ENCODE measurements around the gene TMIGD3. TPM values are rescaled to one million over a fixed set of nuclear protein-coding genes. Genes with fewer than 3 reads are reported as not detected.

Gene TMIGD3
- total and polyA plus RNA-seq, 2 donors (not counting 1 experiment from before 2014, with no cell fraction given), result 0.19 TPM; not detected in 1

DNA sequence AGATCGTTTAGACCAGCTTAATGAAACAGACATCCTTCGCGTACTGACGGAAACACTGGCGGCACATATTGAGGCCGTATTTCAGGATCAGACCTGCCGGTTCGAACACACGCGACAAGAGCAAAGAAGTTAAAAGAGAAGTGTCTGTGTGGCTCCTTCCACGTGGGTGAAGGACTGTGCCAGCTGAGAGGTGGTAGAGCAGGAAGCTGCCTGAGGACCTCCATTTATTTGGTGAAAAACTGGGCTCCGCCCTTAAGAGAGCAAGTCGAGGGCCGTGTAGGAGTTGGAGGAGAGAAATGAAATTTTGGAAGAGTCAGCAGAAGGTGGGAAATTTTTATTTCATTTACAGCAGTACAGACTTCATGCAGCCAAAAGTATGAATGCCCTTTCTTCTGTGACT, 38.8 kb upstream of the TMIGD3 start:
- H3K4me1 Mint-ChIP-seq, result no peaks in the 10 kb centered on the region
- intact Hi-C loops (cut with micrococcal nuclease), result no loop called here
- H3K9ac ChIP-seq (ENCODE audit: low read length), result no peak overlapping the region
- DNase-seq (no peak), ATAC-seq (ENCODE audit: low read depth) (no peak)
- no peaks in the 10 kb centered on the region for H3K9me3 ChIP-seq (ENCODE audit: control extremely low read depth in 1 of 3, control insufficient read depth in 2 of 3, insufficient read depth in 1 of 3, low read length in 2 of 3)
- POLR2A ChIA-PET, result no interaction called here
- H3K4me1 ChIP-seq (ENCODE audit: control insufficient read depth in 2 of 2, insufficient read depth in 2 of 2, low read length in 2 of 2), result no peaks in the 10 kb centered on the region
- H3K36me3 ChIP-seq (replicated peaks in 1 of 2; ENCODE audit: control extremely low read depth in 1 of 2, control insufficient read depth in 1 of 2, extremely low read depth in 1 of 2, insufficient read depth in 2 of 2, low read length in 1 of 2), result no peaks in the 10 kb centered on the region
- H3K4me2 ChIP-seq (replicated peaks; ENCODE audit: low read depth, low read length, poor library complexity, severe bottlenecking), result no peak overlapping the region
- no peaks in the 10 kb centered on the region for H3K79me2 ChIP-seq (ENCODE audit: control insufficient read depth, insufficient read depth, low read length)
- H3K27ac Mint-ChIP-seq, result no peak overlapping the region
- H3K27ac ChIP-seq (ENCODE audit: low read length in 2 of 2), result no peak overlapping the region
- H3K4me3 ChIP-seq (ENCODE audit: control extremely low read depth in 1 of 5, extremely low read depth in 1 of 5, insufficient read depth in 1 of 5, low read depth in 2 of 5, low read length in 4 of 5), result no peak overlapping the region
- WGBS (ENCODE audit: insufficient coverage), result 90% methylated on average over 11 of the region's 14 CpGs
- H3K27me3 Mint-ChIP-seq, result peaks cover 9% of the 10 kb centered on the region
- H3K9me3 Mint-ChIP-seq (ENCODE audit: insufficient read depth), result no peaks in the 10 kb centered on the region
- CTCF ChIA-PET, result interaction anchor here (0.6 kb wide), 1 partner anchor 42 kb away, joined by 3 read pairs; no protein-coding TSS in a partner anchor
- TF ChIP-seq EZH2 (IDR thresholded peaks at IDR 0.05; ENCODE audit: borderline replicate concordance, insufficient read depth, low read depth, low read length, poor library complexity, severe bottlenecking) (no peak), CTCF (IDR thresholded peaks at IDR 0.05) (no peak)
- H3K4me3 Mint-ChIP-seq, result no peak overlapping the region
- H4K20me1 ChIP-seq (ENCODE audit: control insufficient read depth, insufficient read depth, low read length, poor library complexity, severe bottlenecking), result no peaks in the 10 kb centered on the region
- no peak overlapping the region for H2AFZ ChIP-seq (ENCODE audit: insufficient read depth, low read depth, low read length, poor library complexity, severe bottlenecking)
- H3K27me3 ChIP-seq (replicated peaks in 1 of 4; ENCODE audit: control extremely low read depth in 1 of 4, control insufficient read depth in 3 of 4, insufficient read depth in 4 of 4, low read length in 3 of 4), result no peaks in the 10 kb centered on the region

GRCh38 chr1:111541721-111542120, 38.3 kb upstream of the TMIGD3 start:
- WGBS (ENCODE audit: insufficient coverage), result 90% methylated on average over 2 of the region's 4 CpGs
- H3K9ac ChIP-seq (ENCODE audit: low read length), result no peak overlapping the region
- TF ChIP-seq EZH2 (IDR thresholded peaks at IDR 0.05; ENCODE audit: borderline replicate concordance, insufficient read depth, low read depth, low read length, poor library complexity, severe bottlenecking), result no peak
- TF ChIP-seq CTCF (IDR thresholded peaks at IDR 0.05), result no peak
- H4K20me1 ChIP-seq (ENCODE audit: control insufficient read depth, insufficient read depth, low read length, poor library complexity, severe bottlenecking), result no peaks in the 10 kb centered on the region
- Mint-ChIP-seq H3K27me3 (peaks cover 12% of the 10 kb centered on the region), H3K4me1 (no peaks in the 10 kb centered on the region), H3K9me3 (ENCODE audit: insufficient read depth) (no peaks in the 10 kb centered on the region), H3K4me3 (no peak overlapping the region), H3K27ac (no peak overlapping the region)
- no peak overlapping the region for H3K27ac ChIP-seq (ENCODE audit: low read length in 2 of 2)
- no peak overlapping the region for H3K4me3 ChIP-seq (ENCODE audit: control extremely low read depth in 1 of 5, extremely low read depth in 1 of 5, insufficient read depth in 1 of 5, low read depth in 2 of 5, low read length in 4 of 5)
- H3K79me2 ChIP-seq (ENCODE audit: control insufficient read depth, insufficient read depth, low read length), result no peaks in the 10 kb centered on the region
- no peaks in the 10 kb centered on the region for H3K9me3 ChIP-seq (ENCODE audit: control extremely low read depth in 1 of 3, control insufficient read depth in 2 of 3, insufficient read depth in 1 of 3, low read length in 2 of 3)
- POLR2A ChIA-PET, result no interaction called here
- CTCF ChIA-PET, result interaction anchor here (0.6 kb wide), 1 partner anchor 41 kb away, joined by 3 read pairs; no protein-coding TSS in a partner anchor
- H3K36me3 ChIP-seq (replicated peaks in 1 of 2; ENCODE audit: control extremely low read depth in 1 of 2, control insufficient read depth in 1 of 2, extremely low read depth in 1 of 2, insufficient read depth in 2 of 2, low read length in 1 of 2), result no peaks in the 10 kb centered on the region
- intact Hi-C loops (cut with micrococcal nuclease), result no loop called here
- H3K27me3 ChIP-seq (replicated peaks in 1 of 4; ENCODE audit: control extremely low read depth in 1 of 4, control insufficient read depth in 3 of 4, insufficient read depth in 4 of 4, low read length in 3 of 4), result no peaks in the 10 kb centered on the region
- ATAC-seq (ENCODE audit: low read depth) (no peak), DNase-seq (no peak)
- no peak overlapping the region for H3K4me2 ChIP-seq (replicated peaks; ENCODE audit: low read depth, low read length, poor library complexity, severe bottlenecking)
- H2AFZ ChIP-seq (ENCODE audit: insufficient read depth, low read depth, low read length, poor library complexity, severe bottlenecking), result no peak overlapping the region
- no peaks in the 10 kb centered on the region for H3K4me1 ChIP-seq (ENCODE audit: control insufficient read depth in 2 of 2, insufficient read depth in 2 of 2, low read length in 2 of 2)
